Measurements from ENCODE around the gene TXNL4B.

TXNL4B gene

DNA sequence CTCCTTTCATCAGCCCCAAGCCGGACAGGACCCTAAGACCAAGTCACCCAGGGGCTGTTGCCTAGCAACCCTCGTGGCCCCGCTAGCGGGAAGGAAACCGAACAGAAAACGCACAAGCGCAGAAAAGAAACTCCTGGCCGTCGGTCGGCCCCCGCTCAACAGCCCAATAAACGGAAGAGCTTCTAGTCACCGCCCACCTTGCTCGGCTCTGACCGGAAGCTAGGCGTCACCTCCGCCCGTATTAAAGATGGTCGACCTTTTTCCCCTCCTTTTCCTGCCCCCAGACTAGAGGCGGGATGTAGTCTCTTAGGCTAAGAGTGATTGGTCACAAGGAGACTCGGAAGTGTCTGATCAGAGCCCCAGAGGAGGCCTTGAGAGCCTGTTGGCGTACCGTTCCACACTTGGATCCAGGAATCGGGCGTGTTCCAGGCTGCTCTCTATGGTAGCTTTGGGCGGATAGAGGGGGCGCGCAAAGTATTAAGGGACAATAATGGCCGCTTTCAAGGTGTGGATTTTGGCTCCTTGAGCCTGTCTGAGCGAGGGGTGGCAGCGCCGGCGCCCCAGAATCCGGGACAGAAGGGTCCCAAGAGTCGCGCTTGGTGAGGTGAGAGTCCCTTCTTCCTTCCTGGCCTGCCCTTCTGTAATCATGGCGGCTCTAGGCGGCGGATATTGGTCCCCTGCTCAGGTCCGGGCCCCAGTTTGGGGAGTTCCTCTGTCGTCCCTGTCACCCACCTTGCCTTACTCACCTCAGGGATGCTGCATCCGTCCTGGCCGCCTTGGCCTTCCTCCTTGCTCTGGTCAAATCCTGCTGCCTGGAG, at the start of gene TXNL4B, which contains the start of gene DHX38:
Gene TXNL4B, minus strand, starts transcription at position 173 of the 818 bp plus-strand sequence. CDS start 2,871 bp downstream, outside the sequence.
Gene DHX38, plus strand, starts transcription at position 400 of the 818 bp plus-strand sequence. CDS start 2,311 bp downstream, outside the sequence.
- peak; percentile 97 for FAIRE-seq

DNA sequence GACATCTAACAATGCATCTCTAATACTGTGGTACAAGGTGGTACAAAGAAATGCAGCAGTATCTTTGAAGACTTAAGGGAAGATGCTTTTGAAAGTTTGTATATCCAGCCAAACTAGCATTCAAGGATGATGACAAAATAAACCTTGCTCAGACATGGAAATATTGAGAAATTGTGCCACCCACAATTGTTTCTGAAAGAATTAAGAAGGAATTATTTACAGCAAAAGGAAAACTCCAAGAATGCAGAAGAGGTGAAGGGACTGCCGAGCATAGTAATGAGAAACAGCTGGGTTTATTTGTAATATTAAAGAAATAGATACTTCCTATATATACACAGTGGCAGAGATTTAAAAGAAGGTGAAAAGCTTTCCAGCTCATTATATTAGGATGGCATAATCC, 49.1 kb upstream of the TXNL4B start:
- no peak for FAIRE-seq

DNA sequence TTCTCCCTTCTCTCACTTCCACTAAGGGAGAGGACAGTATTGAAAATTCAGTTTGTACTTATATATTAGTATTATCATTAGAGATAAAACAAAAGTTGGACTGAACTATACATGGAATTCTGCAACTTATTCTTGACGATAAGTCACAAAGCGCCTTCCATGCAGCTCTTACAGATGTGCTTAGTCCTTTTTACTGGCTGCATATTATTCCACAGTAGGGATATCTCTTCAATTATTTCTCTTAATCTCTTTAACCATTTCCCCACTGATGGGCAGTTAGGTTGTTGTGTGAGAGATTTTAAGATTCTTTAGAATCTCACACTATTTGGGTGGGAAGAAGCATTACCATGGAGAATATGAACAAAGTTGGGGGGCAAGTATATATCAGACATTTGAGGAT, 46.5 kb upstream of the TXNL4B start:
- no peak for FAIRE-seq

DNA sequence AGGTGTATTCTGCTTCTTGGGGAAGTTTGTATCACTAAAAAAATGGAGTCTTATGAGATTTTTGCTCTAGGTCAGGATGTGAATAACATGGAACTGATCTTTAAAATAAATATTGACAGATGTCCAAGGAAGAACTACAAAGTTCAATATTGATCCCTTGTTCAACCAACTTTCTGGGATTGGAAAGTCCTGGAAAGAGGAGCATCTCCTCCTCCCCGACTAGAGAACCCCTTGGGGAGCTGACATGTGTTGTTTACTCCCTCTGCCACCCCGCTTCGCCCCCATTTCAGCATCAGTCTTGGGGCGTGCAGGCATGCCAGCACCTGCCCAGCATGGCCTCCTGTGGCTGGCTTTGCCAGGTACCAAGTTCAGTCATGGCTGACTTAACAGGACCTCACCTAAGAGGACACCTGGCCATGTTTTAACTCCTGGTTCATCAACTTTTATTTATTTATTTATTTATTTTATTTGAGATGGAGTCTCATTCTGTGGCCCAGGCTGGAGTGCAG, 44.7 kb upstream of the TXNL4B start:
- no peak for FAIRE-seq

DNA sequence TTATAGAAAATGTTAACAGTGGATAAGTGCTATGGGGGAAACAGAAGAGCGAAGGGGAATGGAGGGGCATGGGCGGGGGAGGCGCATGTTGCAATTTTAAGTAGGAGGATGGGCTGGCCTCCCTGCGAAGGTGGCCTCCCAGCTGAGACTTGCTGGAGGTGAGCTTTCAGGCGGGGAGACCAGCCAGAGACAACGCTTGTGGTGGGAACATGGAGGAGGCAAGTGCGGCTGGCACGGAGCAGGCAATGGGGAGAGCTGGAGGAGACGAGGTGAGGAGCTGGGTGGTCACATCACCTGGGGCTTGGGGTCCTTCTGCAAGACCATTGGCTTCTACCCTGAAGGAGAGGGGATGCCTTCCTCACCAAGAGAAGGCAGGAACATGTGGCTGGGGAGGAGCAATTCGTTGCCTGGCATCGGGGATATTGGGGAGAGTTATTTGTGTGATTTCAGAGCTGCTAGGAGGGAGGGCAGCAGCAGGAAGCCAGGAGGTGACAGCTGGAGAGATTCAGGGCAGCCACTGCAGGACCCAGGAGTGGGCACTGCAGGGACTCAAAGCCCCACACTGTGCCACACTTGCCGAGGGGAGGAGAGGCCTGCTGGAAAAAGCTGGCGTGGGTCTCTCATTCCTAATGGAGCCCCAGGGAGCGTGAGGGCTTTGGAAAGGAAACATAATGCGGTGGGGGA, 44.1 kb upstream of the TXNL4B start:
- no peak for FAIRE-seq

DNA sequence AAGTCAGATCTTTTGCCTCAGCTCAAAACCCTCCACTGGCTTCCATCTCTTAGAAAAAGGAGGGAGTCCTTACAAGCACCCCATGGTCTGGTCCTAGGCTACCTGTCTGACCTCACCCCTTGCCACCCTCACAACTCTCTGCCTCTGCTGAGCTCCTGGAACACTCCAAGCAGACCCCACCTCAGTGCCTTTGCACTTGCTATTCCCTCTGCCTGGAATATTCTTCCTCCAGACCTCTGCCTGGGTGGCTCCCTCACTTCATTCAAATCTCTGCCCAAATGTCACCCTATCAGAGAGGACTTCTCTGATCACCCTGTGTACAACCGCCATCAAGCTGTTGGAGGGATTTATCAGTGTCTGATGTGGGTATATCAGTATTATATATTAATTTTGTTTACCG, 41.1 kb upstream of the TXNL4B start:
- FAIRE-seq = no peak

DNA sequence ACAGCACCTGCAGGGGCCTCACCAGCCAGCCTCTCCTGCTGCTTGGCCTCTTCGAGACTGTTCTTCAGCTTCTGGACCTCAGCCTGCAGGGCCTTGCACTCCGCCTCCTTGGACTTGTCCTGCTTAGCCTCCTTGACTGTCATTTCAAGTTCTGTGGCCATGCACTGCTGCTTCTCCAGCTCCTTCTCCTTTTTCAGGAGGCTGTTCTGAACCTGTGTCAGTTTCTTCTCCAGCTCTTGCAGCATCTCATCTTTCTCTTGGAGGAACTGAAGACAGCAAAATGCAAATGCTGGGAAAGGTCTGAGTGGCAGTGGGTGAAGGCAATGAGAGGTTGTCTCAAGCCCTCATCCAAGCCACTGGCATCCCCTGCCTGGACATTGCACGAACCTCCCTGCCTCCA, 39.3 kb upstream of the TXNL4B start:
- no peak for FAIRE-seq

DNA sequence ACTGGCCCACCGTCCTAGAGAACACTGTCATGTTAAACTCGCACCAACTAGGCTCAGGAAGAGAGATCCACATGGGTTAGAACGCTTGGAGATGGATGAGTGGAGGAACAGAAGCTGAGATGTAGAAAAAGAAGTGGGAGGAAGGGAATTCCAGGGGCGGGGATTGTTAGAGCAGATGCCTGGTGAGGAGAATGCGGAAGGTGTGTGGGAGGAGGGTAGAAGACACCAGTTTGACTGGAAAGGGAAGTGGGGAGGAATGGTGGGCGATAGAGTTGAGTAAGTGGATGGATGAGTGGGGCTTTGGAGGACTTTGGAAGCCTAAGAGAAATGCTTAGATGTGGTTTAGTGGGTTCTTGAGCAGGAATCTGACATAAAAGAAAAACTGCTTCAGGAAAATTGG, 37.6 kb upstream of the TXNL4B start:
- no peak for FAIRE-seq

DNA sequence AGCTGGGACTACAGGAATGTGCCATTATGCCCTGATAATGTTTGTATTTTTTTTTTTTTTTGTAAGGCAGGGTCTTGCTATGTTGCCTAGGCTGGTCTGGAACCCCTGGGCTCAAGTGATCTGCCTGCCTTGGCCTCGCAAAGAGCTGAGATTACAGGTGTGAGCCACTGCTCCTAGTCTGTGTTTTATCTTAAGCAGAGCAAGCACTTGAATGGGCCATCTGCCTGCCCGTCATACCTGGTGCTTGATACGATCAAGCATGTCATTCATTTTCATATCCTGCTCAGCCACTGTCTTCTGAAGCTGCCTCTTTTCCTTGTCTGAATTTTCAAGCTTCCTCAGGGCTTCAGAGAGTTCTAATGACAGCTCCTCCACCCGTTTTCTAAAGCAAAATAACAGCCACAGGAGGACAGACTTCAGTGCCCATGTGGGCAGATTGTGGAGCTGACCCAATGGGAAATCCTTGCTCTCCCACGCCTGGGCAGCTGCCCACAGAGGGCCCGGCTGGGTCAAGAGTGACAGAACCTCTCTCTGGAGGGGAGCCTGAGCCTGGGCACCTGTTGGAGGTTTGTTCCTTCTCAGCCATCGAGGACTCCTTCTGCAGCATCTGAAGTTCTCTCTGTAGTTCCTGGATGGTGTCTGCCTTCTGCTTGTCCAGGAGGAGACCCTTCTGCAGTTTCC, 36.7 kb upstream of the TXNL4B start:
- FAIRE-seq = no peak

DNA sequence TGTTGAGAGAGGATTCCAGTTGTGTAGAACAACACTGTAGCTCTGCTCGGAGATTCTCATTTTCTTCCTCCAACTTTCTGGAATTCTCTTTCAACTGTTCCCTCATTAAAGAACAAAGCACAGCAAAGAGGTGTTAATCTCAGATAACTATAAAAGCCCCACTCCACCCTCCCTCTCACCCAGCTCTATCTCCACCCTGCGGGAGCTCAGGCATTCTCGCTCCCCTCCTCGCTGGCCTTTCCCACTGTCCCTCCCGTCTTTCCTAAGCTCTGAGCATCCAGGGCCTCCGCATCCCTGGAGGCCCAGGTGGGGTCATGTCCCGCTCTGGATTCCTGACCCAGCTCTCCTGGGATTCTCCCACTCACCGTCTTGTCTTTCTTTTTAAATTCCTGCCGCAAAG, 35.3 kb upstream of the TXNL4B start:
- no peak for FAIRE-seq

DNA sequence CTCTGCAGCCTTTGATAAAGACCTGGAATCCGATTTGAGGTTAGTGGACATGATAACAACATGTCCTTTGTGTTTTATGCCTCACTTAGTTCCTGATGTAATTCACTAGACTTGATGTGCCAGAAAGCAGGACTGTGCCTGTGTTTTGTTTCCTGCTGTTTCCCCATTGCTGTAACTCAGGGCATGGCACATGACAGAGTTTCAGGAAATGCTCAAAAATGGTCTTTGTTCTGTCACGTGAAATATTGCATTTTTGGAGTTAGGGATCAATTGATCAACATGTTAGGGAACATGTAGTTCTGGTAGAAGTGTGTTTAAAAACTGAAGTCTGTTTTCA, 33.0 kb upstream of the TXNL4B start:
- FAIRE-seq = no peak

DNA sequence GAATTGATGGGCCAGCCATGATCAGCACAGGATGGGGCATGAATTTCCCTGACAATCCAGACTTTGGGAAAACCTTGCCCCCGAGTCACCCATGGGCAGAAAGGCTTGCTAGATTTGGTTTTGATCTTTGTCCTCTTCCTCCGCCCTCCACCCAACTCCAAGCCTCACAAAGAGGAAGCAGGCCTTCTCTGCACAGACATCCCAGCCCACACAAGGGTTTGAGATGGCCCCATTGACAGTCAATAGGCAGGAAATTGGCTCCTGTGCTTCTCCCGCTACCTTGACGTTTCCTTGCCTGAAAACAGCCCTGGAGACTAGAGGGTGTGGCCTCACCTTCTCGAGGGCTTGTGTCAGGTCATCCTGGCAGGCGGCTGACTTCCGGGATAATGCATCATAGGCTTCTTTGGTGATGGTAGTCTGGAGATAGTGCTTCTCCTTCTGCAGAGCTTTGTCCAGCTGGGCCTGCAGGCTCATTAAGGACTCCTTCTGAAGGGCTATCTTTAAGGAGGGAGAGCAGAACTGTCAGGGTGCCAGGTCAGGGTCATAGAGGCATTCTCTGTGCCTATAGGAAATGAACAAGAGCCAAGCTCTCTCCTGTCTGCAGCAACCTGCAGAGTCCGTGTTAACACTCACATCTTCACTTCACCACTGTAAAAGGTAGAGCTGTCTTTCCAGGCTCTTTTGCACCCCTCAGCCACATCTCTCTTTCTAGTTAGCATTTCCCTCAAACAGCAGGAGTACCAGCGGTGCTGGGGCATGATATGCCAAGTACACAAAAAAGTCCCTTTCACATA, 32.4 kb upstream of the TXNL4B start:
- no peak for FAIRE-seq

DNA sequence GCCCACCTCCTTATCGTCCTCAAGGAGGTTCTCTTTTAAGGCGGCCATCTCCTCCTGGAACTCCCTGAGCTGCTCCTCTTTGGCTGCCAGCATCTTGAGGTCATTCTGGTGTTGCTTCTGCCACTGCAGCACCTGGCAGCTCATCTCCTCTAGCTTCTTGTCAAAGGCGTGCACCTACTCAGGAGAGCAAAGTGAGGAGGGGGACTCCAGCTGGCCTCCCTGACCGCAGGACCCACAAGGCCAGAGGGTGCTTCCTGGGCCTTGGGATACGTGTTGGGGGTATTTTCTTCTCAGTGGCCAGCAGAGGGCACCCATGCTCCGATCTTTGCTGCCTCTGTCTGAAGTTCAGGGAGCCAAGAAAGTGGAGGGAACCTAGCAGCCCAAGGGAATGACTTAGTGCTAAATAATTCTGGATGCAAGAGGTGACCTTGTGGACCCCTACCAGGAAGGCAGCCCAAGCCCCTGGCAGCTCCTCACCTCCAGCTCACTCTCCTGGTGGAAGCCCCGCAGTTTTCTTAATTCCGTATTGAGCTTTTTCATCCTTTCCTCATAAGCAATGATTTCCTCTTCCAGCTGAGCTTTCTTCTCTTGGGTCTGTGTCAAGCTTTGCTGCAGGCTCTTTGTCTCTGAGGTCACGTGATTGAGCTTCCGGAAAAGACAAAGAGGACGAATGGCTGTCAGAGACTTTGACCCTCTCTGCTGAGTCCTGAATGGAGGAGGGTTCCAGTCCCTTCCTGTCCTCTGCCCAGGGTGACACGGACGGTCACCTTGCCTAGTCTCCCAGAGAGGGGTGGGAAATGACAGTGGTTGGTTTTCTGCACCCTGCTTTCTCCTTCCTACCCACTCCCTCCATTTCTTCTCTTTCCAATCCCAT, 31.6 kb upstream of the TXNL4B start:
- FAIRE-seq = peak; percentile 89

DNA sequence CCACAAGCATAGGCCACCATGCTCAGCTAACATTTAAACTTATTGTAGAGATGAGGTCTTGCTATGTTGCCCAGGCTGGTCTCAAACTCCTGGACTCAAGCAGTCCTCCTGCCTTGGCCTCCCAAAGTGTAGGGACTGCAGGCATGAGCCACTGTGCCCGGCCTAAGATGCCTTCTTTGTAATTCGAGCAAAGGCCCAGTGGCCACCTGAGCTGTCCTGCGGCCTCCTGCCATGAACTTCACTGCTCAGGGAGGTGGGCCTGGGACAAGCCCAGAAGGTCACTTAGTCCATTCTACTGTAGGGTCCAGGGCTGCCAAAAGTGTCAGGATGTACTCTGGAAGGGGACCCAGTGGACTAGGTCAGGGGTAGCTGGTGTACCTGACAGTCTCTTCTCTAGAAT, 30.7 kb upstream of the TXNL4B start:
- no peak for FAIRE-seq

DNA sequence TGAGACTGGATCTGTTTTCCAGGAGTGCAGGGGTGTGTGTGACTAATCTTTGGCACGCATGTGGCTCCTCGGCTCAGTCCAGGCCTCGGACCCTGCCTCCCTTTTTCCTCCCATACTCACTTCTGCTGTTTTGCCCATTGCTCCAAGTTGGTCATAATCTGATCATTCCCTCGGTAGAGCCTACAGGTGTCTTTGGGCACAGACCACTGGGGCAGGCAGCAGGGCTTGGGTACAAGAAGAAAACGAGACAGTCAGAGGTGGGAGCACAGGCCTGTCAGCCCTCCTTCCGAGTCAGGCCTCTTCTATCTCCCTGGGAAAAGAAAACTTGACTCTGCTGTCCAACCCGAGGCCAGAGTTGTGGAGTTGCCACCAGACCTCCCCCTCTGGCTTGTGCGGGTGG, 30.0 kb upstream of the TXNL4B start:
- no peak for FAIRE-seq

DNA sequence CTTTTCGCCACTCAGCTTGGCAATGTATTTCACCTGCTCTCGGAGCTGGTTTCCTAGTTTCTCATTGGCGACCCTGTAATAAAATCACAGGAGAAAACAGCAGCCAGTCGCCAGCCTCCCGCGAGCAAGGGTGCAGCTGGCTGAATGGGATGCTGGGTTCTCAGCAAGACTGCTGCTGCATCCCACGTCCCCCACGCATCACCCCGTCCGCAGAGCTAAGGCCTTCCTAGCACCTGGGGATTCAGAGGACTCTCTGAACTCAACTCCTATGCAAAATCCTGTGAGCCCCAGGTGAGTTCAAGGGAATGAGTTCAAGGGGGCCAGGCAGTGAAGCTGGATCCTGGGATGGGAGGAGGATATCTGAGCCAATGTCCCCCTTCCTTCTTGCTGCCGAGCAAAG, 29.5 kb upstream of the TXNL4B start:
- no peak for FAIRE-seq

DNA sequence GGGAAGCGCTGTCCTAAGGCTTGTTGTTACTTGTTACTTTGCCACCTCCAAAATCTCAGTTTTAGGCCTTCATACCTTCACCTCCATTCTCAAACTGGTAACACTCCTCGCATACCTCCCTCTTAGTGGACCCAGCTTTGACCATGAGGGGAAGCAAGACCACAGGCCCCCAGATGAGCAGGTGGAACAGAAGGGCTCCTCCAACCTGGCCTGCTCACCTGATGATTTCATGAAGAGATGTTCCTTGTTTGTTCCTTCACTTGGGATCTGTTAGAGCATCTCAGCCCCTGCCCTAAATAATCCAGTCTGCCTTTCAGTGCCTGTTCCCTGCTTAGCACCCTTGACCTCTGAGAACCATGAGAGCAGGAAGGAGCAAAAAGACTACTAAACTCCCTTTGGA, 28.9 kb upstream of the TXNL4B start:
- FAIRE-seq = no peak

DNA sequence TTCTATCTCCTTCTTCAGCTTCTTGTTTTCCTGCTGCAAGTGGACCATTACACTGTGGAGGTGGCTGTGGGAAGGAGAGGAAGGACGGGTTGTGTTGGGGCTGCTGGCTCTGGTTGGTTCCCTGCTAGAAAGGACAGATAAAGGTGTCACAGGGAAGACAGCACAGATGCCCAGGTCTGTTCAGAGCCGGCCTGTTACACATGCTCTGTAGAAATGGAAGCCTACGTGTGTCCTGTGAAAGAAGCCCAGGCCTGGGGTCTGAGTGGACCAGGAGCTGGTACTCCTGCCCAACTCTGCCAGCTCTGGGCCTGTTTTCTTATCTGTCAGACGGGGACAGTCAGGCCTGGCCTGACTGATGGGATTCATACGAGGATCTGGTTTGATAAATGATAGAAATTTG, 26.6 kb upstream of the TXNL4B start:
- FAIRE-seq = no peak

DNA sequence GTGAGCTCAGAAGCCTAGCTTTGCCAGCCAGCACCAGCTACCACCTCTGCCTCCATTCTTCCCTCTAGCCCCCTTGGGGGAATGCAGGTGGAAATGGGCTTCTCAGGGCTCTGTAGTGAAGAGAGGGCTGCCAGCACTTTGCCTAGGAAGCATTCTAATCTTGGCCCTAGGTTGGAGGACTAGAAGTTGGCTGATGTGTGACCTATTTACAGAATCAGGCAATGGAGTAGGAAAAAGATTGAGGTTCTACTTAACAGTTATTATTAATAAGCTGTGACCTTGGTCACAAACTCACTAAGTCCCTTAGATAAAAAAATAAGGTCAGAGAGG, 20.2 kb upstream of the TXNL4B start:
- no peak for FAIRE-seq

DNA sequence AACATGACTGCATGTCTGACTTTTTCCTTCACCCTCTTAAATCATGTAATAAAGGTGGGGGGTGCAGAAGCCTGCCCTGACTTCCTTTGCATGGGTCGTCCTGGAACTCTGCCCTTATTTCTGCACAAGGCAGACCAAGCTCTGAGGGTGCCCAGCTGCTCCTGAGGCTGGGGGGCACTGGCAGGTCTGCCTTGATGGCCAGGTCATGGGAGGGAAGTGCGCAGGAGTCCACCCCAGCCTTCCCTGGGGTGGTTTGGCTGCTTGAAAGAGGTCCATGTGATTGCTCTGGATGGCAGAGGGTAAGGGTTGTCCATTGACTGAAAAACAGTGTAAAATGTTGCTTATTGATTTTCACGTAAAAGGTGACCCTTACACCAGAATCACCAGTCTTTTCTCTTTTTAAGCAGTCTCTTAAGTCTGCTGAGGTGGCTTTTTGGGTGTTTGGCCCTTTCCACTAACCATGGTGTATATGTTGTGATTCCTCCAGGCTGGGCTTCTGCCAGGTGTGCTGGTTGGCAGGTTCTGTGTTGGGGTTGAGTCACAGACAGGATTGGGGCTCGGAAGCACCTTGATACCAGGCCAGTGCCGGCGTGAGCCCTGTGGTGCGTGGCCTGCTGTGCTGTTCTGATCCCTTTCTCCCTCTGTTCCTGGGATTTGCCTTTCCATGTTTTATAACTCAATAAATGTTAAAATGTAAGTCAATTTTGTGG, 19.6 kb upstream of the TXNL4B start:
- no peak for FAIRE-seq

DNA sequence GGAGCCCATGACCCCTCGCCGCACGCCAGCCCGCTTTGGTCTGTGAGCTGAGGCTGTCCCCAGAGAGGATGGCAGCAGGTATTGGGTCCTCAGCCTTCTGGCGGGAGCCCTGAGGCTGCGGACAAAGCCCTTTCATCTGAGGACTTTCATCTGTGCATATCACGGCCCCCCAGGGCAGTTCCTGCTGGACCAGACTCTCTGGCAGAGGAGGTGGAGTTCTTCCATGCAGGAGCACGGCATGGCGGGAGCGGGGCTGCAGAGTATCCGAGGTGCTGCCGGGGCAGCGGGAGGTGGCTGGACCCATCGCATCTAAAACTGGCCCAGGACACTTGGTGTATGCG, 19.0 kb upstream of the TXNL4B start:
- FAIRE-seq = no peak

Data from islet of Langerhans (tissue), 1 donor.